HG03039 (cell line): ENCODE measurements around the gene TRA2A.
A peak's percentile ranks its signal among the peaks of the same experiment; 100 is the strongest.

Experiments
- ATAC-seq: cut with Tn5 transposase; IDR thresholded peaks from one replicate; pipeline ENCODE4 v1.9.1; 2021; ENCODE audit warnings: mild to moderate bottlenecking, moderate library complexity; ENCODE audit not compliant: unreplicated experiment

Gene TRA2A

DNA sequence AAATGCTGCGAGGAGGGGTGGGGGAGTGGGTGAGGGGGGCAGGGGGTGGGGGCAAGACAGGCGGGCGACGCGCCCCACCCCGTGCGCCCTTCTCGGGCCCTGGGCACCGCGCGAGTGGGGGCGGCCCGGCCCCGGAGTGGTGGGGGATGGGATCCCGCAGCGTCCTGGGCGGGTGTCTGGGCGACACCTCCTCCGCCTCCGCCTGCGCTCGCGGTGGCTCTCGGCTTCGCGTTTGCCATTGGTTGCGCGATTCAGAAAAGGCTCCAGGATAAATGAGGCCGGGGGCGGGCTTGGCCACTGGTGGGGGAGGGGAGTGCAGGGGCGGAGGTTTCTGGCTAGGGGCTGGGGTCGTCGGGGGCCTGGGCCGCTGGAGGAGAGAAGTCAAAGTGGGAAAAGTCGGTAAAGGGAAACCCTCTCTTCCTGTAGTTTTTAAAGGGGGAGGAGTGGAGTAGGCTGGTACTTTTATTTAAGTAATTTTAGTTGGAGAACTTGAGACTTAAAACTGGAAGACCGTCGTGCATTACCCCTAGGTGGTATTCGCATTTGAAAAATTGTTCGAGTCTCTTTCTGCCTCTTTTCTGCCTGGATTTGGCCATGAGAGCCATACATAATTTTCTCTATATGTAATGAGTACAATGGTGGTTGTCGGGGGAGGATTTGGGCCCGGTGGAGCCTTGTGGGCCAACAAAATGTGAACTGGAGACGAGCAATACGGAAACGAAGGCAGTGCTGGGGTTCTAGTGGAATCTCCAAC is 60.5 kb downstream of the TRA2A start:
- ATAC-seq, result peak; percentile 21

- no peak for ATAC-seq
Observed at GRCh38 chr7:23470330-23471105, 61.3 kb downstream of the TRA2A start, which contains the start of gene IGF2BP3. IGF2BP3 (minus strand) TSS chr7:23470491; CDS start chr7:23470110, 381 bp downstream.

- no peak for ATAC-seq
Observed at GRCh38 chr7:23469961-23470250, 61.9 kb downstream of the TRA2A start.

- ATAC-seq, result no peak
Observed at GRCh38 chr7:23469150-23469960, 62.4 kb downstream of the TRA2A start.

DNA sequence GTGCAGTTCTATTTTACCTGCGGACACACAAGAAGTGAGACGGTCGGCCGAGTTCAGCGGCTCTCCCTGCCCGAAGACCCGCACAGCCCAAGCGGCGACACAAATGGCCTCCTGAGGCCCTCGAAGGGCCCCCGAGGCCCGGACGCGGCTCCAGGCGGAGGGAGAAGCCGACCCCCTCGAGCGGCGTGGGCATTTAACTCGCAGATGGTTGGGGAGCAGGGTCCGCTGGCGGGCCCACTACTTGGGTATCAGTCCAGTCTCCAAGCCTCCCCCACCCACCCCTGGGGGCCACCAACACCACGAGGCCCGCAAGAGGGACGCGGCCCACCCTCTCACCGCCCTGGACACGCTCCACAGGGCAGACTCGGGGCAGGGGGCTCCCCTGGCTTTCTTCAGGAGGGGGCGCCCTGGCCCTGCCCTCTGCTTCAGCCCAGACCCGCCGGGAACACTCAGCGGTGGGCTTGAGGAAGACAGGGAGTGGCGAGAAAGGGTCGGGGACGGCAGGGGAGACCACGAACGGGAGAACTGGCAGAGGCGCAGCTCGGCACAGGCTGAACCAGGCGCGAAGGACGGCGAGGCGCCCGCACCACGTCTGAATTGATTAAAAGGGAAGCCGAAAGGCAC is 63.1 kb downstream of the TRA2A start:
- ATAC-seq, result no peak

DNA sequence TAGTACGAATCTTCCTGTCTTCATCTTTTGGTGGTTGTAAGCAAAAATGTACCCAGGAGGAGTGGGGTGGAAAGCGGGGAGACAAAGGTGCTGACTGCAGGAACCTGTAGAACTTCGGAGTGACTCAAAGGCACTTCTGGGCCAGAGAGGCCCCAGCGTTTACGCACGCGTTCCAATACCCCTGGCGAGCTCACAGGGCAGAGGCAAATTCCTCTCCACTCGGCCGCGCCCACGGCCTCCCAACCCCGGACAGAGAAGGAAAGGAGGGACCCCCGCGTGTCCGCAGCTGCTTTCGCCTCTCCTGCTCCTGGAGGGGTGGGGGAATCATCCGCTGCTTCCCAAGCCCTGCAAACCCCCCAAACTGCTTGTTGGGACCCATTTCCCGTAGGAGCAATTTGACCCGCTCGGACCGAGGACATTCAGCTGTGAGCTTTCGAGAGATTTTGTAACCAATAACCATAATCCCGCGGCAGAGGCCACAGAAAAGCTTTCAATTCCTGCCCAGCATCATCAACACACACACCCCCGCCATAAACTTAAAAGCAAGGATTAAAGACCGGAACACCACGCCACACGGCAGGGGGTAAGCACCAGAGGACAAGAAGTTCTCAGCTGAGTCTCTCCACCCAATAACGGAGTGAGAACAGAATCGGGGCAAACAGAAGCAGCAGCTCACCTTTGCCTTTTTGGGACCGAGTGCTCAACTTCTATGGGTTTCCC is 63.8 kb downstream of the TRA2A start:
- ATAC-seq, result no peak

GRCh38 chr7:23467291-23467805 is 64.4 kb downstream of the TRA2A start:
- no peak for ATAC-seq

- ATAC-seq, result no peak
Observed at GRCh38 chr7:23462846-23463245, 68.9 kb downstream of the TRA2A start.

DNA sequence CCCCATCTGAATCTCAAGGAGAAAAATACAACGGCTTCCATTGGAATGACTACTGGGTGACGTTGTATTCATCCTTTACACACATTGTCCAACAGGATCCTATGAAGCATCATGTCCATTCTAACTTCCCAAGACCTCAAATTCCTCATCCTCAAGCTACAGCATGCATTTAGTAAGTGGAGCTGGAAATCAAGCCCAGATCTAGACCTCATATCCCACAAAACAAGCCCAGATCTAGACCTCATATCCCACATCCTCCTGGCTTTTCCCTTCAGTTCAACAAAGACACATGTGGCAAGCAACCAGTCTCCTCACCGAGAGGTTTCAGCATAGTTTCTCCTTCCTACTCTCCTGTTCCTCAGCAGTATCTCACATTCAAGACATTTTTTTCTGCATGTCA is 73.7 kb downstream of the TRA2A start:
- no peak for ATAC-seq

DNA sequence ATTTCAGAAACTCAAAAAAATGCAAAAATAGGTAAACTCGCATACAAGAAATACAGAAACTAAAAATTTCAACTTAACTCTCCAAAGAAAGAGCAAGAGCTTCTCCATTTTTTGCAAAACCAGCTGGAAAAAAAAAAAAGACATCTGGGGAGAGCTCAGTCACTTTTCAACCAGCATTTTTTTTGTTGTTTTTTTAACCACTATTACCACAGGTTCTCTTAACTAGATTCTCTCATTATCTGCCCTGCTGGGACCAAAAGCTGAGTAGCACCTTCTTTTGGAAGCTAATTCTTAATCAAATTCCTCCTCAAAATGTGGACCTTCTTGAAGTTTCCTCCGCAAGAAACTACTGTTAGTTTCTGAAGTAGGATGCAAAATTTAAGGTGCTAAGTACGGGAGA is 75.7 kb downstream of the TRA2A start:
- ATAC-seq, result no peak

DNA sequence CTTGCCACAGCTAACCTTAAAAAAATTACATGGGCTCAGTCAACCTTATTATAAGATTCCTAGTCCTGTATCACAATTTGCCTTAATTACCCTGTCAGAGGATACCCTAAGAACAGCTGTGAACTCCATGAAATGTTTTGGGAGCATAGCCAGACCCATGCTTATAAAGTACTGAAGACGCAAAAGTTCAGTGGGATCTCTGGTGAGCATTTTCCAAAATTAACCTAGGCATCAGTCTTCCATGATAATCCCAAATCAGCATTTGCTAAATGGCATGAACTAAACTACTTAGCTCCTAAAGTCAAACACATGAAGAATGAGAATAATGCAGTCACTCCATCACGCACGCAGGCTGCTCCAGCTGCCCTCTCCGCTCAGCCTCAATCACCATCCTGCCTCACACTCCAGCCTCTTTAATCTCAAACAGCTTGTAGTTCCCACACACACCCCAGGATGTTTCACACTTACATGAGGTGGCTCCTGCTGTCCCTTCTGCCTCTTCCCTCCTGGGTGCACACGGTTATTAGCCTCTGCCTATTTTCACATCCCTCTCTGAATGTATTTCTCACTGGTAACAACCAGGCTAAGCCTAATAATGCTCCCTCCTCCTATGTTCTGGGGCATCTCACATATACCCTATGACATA is 76.8 kb downstream of the TRA2A start:
- no peak for ATAC-seq
